HepG2 (cell line): Measurements from ENCODE around the gene ANTKMT. TPM values are rescaled to one million over a fixed set of nuclear protein-coding genes. Genes with fewer than 3 reads are reported as not detected.

Experiments
- ARHGAP35 ChIP-seq: sonication (generic); formaldehyde crosslinking; IDR thresholded peaks from 2 replicates; pipeline ENCODE4 v1.9.0; 2022; ENCODE audit warnings: mild to moderate bottlenecking, inconsistent platforms, moderate library complexity, missing genetic modification reagents, borderline replicate concordance
- EED ChIP-seq: sonication (generic); formaldehyde crosslinking; IDR thresholded peaks from 2 replicates; pipeline ENCODE4 v1.5.0; 2020; ENCODE audit warnings: mild to moderate bottlenecking, missing genetic modification reagents
- EP300 ChIP-seq, 3 experiments: sonication (generic) in 1 of 3; formaldehyde crosslinking in 1 of 3; IDR thresholded peaks; 2 replicates each; pipeline versions ENCODE4 v1.5.1 to v1.6.1; 2011 to 2020; ENCODE audit warnings: low read depth in 2 of 3, low read length in 2 of 3, borderline replicate concordance in 1 of 3, improper control_type of control experiment in 1 of 3, mild to moderate bottlenecking in 1 of 3, missing genetic modification reagents in 1 of 3, moderate library complexity in 1 of 3
- FOXO1 ChIP-seq: sonication (generic); formaldehyde crosslinking; IDR thresholded peaks from 2 replicates; pipeline ENCODE4 v1.4.0; 2020; ENCODE audit warnings: missing genetic modification reagents
- KMT2A ChIP-seq: sonication (generic); formaldehyde crosslinking; IDR thresholded peaks from 2 replicates; pipeline ENCODE4 v1.4.0; 2020; ENCODE audit warnings: missing genetic modification reagents
- MEIS2 ChIP-seq: sonication (generic); formaldehyde crosslinking; IDR thresholded peaks from 2 replicates; pipeline ENCODE4 v1.9.0; 2021; ENCODE audit warnings: mild to moderate bottlenecking, missing genetic modification reagents
- NONO ChIP-seq, 2 experiments: fragments of 450-650 bp in 1 of 2; sonication (generic) in 1 of 2; formaldehyde crosslinking in 1 of 2; IDR thresholded peaks in 1 of 2; conservative IDR thresholded peaks in 1 of 2; 2 replicates each; pipeline versions ENCODE4 v1.6.1 to v1.8.0; 2017 to 2022; ENCODE audit warnings: mild to moderate bottlenecking in 1 of 2, missing genetic modification reagents in 1 of 2, moderate library complexity in 1 of 2
- NR3C1 ChIP-seq: sonication (generic); formaldehyde crosslinking; IDR thresholded peaks from 2 replicates; pipeline ENCODE4 v1.4.0; 2020; ENCODE audit warnings: missing genetic modification reagents
- POGZ ChIP-seq: sonication (generic); formaldehyde crosslinking; IDR thresholded peaks from 2 replicates; pipeline ENCODE4 v1.4.0; 2020; ENCODE audit warnings: mild to moderate bottlenecking, missing genetic modification reagents
- PPARG ChIP-seq: conservative IDR thresholded peaks from 2 replicates; pipeline ENCODE4 v1.6.1; 2016; ENCODE audit warnings: missing biosample characterization, missing genetic modification reagents
- SOX13 ChIP-seq, 3 experiments: fragments of 450-650 bp in 1 of 3; sonication (generic) in 1 of 3; formaldehyde crosslinking in 1 of 3; IDR thresholded peaks in 2 of 3; conservative IDR thresholded peaks in 1 of 3; 2 replicates each; pipeline versions ENCODE4 v1.5.0 to v1.6.1; 2016 to 2020; ENCODE audit warnings: antibody characterized with exemption in 1 of 3, mild to moderate bottlenecking in 1 of 3, missing compliant biosample characterization in 1 of 3, missing genetic modification reagents in 1 of 3, moderate library complexity in 1 of 3
- TFE3 ChIP-seq: IDR thresholded peaks from 2 replicates; pipeline ENCODE4 v1.6.1; 2016
- THAP11 ChIP-seq: IDR thresholded peaks from 2 replicates; pipeline ENCODE4 v1.6.1; 2016; ENCODE audit warnings: missing biosample characterization, missing genetic modification reagents
- THAP8 ChIP-seq: sonication (generic); formaldehyde crosslinking; IDR thresholded peaks from 2 replicates; pipeline ENCODE4 v1.5.1; 2020; ENCODE audit warnings: missing genetic modification reagents, mild to moderate bottlenecking, borderline replicate concordance
- THYN1 ChIP-seq: sonication (generic); formaldehyde crosslinking; IDR thresholded peaks from 2 replicates; pipeline ENCODE4 v1.8.1; 2023; ENCODE audit warnings: low read depth, mild to moderate bottlenecking, moderate library complexity, missing genetic modification reagents, borderline replicate concordance
- YEATS2 ChIP-seq: sonication (generic); formaldehyde crosslinking; IDR thresholded peaks from 2 replicates; pipeline ENCODE4 v1.4.0; 2020; ENCODE audit warnings: missing genetic modification reagents, borderline replicate concordance
- ZBTB49 ChIP-seq: sonication (generic); formaldehyde crosslinking; IDR thresholded peaks from 2 replicates; pipeline ENCODE4 v1.4.0; 2020; ENCODE audit warnings: missing genetic modification reagents, borderline replicate concordance
- ZFP62 ChIP-seq: sonication (generic); formaldehyde crosslinking; IDR thresholded peaks from 2 replicates; pipeline ENCODE4 v1.4.0; 2020; ENCODE audit warnings: missing genetic modification reagents
- ZNF260 ChIP-seq: sonication (generic); formaldehyde crosslinking; IDR thresholded peaks from 2 replicates; pipeline ENCODE4 v1.4.0; 2020; ENCODE audit warnings: missing genetic modification reagents, low read depth, mild to moderate bottlenecking, borderline replicate concordance
- ZNF451 ChIP-seq: sonication (generic); formaldehyde crosslinking; IDR thresholded peaks from 2 replicates; pipeline ENCODE4 v1.5.0; 2020; ENCODE audit warnings: mild to moderate bottlenecking, missing genetic modification reagents
- ZNF572 ChIP-seq: sonication (generic); formaldehyde crosslinking; IDR thresholded peaks from 2 replicates; pipeline ENCODE4 v1.5.1; 2020; ENCODE audit warnings: mild to moderate bottlenecking, missing genetic modification reagents
- ZNF674 ChIP-seq: sonication (generic); formaldehyde crosslinking; IDR thresholded peaks from 2 replicates; pipeline ENCODE4 v1.5.0; 2020; ENCODE audit warnings: low read depth, mild to moderate bottlenecking, missing genetic modification reagents
- ZNF703 ChIP-seq: sonication (generic); formaldehyde crosslinking; IDR thresholded peaks from 2 replicates; pipeline ENCODE4 v1.5.1; 2020; ENCODE audit warnings: missing genetic modification reagents, mild to moderate bottlenecking, moderate library complexity, borderline replicate concordance
- polyA plus RNA-seq, 8 experiments: library from polyadenylated mRNA; depleted of rRNA in 3 of 8; stranded (reverse) in 7 of 8; unstranded in 1 of 8; fragments of >200 nt; fragmentation: Illumina TruSeq in 4 of 8; extraction: Trizol in 4 of 8; gene quantifications; 2 replicates each; pipeline versions ENCODE4 v1.2.1 to v1.2.3, GENCODE V29; 2011 to 2016; ENCODE audit warnings: low read depth in 4 of 8, missing spikeins in 1 of 8, mixed read lengths in 1 of 8; ENCODE audit not compliant: insufficient read depth in 1 of 8
- total RNA-seq, 5 experiments: library from RNA; depleted of rRNA; stranded (reverse); fragments of >200 nt; fragmentation: Illumina TruSeq; extraction: Trizol; gene quantifications; 2 replicates each; pipeline ENCODE4 v1.2.3, GENCODE V29; 2016; ENCODE audit warnings: low read depth in 1 of 5

ANTKMT gene
- total and polyA plus RNA-seq, 2 of the 13 experiments (the other 11 are each of a cell fraction or from before 2014, with no cell fraction given), result 7.5 to 47.8 TPM

- TF ChIP-seq ZNF674 (CRISPR knock-in tag), result peak; percentile 76; the same call in 1 of the 2 replicates
- peak; percentile 90 for TF ChIP-seq THAP11 (CRISPR knock-in tag)
- TF ChIP-seq EP300 (IDR thresholded peaks at IDR 0.05; ENCODE audit: low read depth in 2 of 2, low read length in 2 of 2), result 0 out of 4 replicates have a peak, but pooled peaks of 1 of the 2 experiments have one; percentile 15
- TF ChIP-seq EP300 (CRISPR knock-in tag; IDR thresholded peaks at IDR 0.05; ENCODE audit: borderline replicate concordance), result no peak
- no peak for TF ChIP-seq NONO (IDR thresholded peaks at IDR 0.05)
- peak; percentile 65; the same call in 1 of the 2 replicates for TF ChIP-seq NONO (CRISPR knock-in tag; conservative IDR thresholded peaks at IDR 0.05)
- TF ChIP-seq NR3C1 (CRISPR knock-in tag), result no peak
- TF ChIP-seq ARHGAP35 (CRISPR knock-in tag), result peak; percentile 80; the same call in 1 of the 2 replicates
- no peak for TF ChIP-seq POGZ
- no peak for TF ChIP-seq YEATS2 (CRISPR knock-in tag)
- TF ChIP-seq KMT2A (CRISPR knock-in tag), result no peak
- peak; percentile 68; the same call in 1 of the 2 replicates for TF ChIP-seq ZNF451 (CRISPR knock-in tag)
- TF ChIP-seq ZNF572 (CRISPR knock-in tag), result no peak
- no peak for TF ChIP-seq THYN1 (CRISPR knock-in tag)
- TF ChIP-seq TFE3 (CRISPR knock-in tag), result no peak
- no peak for TF ChIP-seq ZFP62 (CRISPR knock-in tag)
- TF ChIP-seq EED (CRISPR knock-in tag), result peak; percentile 48; the same call in 1 of the 2 replicates
- TF ChIP-seq ZBTB49 (CRISPR knock-in tag), result no peak
- no peak for TF ChIP-seq ZNF260 (CRISPR knock-in tag)
- no peak for TF ChIP-seq SOX13 (IDR thresholded peaks at IDR 0.05)
- no peak for TF ChIP-seq SOX13 (CRISPR knock-in tag; conservative IDR thresholded peaks at IDR 0.05 in 1 of 2, IDR thresholded peaks at IDR 0.05 in 1 of 2)
- TF ChIP-seq FOXO1 (CRISPR knock-in tag), result no peak
- peak; percentile 78; the same call in 1 of the 2 replicates for TF ChIP-seq THAP8 (CRISPR knock-in tag)
- no peak for TF ChIP-seq PPARG
- TF ChIP-seq ZNF703 (CRISPR knock-in tag), result no peak; the same call in 1 of the 2 replicates
- peak; percentile 56 for TF ChIP-seq MEIS2 (CRISPR knock-in tag)
These were observed at the start of gene ANTKMT (continued) for GRCh38 chr16:720990-721764.
